HFFc6 (cell line): Measurements from ENCODE around the gene RHOXF2B. TPM values are rescaled to one million over a fixed set of nuclear protein-coding genes. Genes with fewer than 3 reads are reported as not detected.
"Not testable (repeated sequence)": the region's sequence is repeated elsewhere in the genome, so short reads cannot be mapped to it uniquely, and the experiment has no call there.

ENCODE experiments used
- DNase-seq: peaks from one replicate; pipeline ENCODE4 v3.0.0-alpha.2; 2018
- H3K27ac Mint-ChIP-seq: 2 replicates; pipeline ENCODE4 v1.8.0; 2020; ENCODE audit warnings: mild to moderate bottlenecking, mixed read lengths
- H3K27me3 Mint-ChIP-seq: 2 replicates; pipeline ENCODE4 v1.8.0; 2021; ENCODE audit warnings: mild to moderate bottlenecking, moderate library complexity, mixed read lengths; ENCODE audit not compliant: insufficient read depth
- H3K36me3 Mint-ChIP-seq: 2 replicates; pipeline ENCODE4 v1.8.0; 2021; ENCODE audit warnings: low read depth, mixed read lengths
- H3K4me1 Mint-ChIP-seq: 2 replicates; pipeline ENCODE4 v1.8.0; 2020; ENCODE audit warnings: low read depth, mixed read lengths
- H3K4me3 Mint-ChIP-seq: 2 replicates; pipeline ENCODE4 v1.8.0; 2020; ENCODE audit warnings: mild to moderate bottlenecking, moderate library complexity, mixed read lengths
- H3K9me3 Mint-ChIP-seq: 2 replicates; pipeline ENCODE4 v1.8.0; 2020; ENCODE audit warnings: mild to moderate bottlenecking, mixed read lengths
- total RNA-seq, 6 experiments: library from RNA; stranded (reverse); fragmentation: NEBNext Ultra II Directional; extraction: Animal tissue kit (Norgen Biotek cat#: 25700); gene quantifications; 2 replicates in 1 of 6; 3 replicates in 5 of 6; pipeline ENCODE4 v1.2.3, GENCODE V29; 2021
- TF ChIP-seq, protein P1 (sequence below): fragments of 200-600 bp; sonication (generic); IDR thresholded peaks from 2 replicates; pipeline ENCODE4 v1.5.0; 2021; ENCODE audit warnings: antibody characterized with exemption, mild to moderate bottlenecking

The RHOXF2B gene
- total RNA-seq, 6 experiments from 2014 or later, result not detected

DNA sequence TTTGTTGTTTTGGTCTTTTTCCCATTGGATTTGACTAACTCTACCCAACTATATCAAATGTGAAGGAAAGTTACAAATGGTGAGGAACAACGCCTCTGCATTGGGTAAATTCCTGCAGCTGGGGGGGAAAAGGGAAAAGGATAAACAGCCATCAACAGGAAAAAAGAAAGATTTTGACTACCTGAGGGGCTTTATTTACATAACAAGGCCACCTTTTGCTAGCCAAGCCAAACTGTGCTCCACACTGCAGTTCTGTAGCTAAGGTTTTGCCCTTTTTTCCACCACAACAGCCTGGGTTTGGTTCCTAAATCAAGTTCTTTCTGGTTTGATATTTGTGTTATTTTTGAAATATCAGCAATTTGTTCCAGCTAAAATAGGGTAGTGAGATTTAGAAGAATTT is 40.8 kb downstream of the RHOXF2B start:
- Mint-ChIP-seq H3K36me3 (no peaks in the 10 kb centered on the region), H3K9me3 (no peaks in the 10 kb centered on the region), H3K27ac (no peak overlapping the region), H3K27me3 (peaks cover 3% of the 10 kb centered on the region; the same call in 1 of the 2 replicates), H3K4me1 (no peaks in the 10 kb centered on the region), H3K4me3 (no peak overlapping the region)
- DNase-seq, result no peak
- TF ChIP-seq, protein P1, sequence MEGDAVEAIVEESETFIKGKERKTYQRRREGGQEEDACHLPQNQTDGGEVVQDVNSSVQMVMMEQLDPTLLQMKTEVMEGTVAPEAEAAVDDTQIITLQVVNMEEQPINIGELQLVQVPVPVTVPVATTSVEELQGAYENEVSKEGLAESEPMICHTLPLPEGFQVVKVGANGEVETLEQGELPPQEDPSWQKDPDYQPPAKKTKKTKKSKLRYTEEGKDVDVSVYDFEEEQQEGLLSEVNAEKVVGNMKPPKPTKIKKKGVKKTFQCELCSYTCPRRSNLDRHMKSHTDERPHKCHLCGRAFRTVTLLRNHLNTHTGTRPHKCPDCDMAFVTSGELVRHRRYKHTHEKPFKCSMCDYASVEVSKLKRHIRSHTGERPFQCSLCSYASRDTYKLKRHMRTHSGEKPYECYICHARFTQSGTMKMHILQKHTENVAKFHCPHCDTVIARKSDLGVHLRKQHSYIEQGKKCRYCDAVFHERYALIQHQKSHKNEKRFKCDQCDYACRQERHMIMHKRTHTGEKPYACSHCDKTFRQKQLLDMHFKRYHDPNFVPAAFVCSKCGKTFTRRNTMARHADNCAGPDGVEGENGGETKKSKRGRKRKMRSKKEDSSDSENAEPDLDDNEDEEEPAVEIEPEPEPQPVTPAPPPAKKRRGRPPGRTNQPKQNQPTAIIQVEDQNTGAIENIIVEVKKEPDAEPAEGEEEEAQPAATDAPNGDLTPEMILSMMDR, result no peak

- not testable (repeated sequence) for H3K9me3 Mint-ChIP-seq, DNase-seq, H3K27me3 Mint-ChIP-seq, H3K4me1 Mint-ChIP-seq, H3K4me3 Mint-ChIP-seq, H3K27ac Mint-ChIP-seq, H3K36me3 Mint-ChIP-seq
Observed at GRCh38 chrX:120035522-120036309, 41.8 kb downstream of the RHOXF2B start.

- no peaks in the 10 kb centered on the region for H3K36me3 Mint-ChIP-seq
- no peaks in the 10 kb centered on the region for H3K9me3 Mint-ChIP-seq
- TF ChIP-seq, protein P1, result no peak
- H3K4me1 Mint-ChIP-seq, result no peaks in the 10 kb centered on the region
- DNase-seq, result no peak
- no peak overlapping the region for H3K4me3 Mint-ChIP-seq
- H3K27ac Mint-ChIP-seq, result no peak overlapping the region
- no peaks in the 10 kb centered on the region; the same call in none of the 2 replicates for H3K27me3 Mint-ChIP-seq
Observed at GRCh38 chrX:120029354-120029753, 48.1 kb downstream of the RHOXF2B start.

- Mint-ChIP-seq H3K36me3 (no peaks in the 10 kb centered on the region), H3K4me3 (no peak overlapping the region), H3K9me3 (no peaks in the 10 kb centered on the region), H3K27me3 (peaks cover 5% of the 10 kb centered on the region), H3K4me1 (no peaks in the 10 kb centered on the region), H3K27ac (no peak overlapping the region)
- TF ChIP-seq, protein P1, result no peak
- no peak for DNase-seq
Observed at GRCh38 chrX:120023259-120023658, 54.2 kb downstream of the RHOXF2B start.

DNA sequence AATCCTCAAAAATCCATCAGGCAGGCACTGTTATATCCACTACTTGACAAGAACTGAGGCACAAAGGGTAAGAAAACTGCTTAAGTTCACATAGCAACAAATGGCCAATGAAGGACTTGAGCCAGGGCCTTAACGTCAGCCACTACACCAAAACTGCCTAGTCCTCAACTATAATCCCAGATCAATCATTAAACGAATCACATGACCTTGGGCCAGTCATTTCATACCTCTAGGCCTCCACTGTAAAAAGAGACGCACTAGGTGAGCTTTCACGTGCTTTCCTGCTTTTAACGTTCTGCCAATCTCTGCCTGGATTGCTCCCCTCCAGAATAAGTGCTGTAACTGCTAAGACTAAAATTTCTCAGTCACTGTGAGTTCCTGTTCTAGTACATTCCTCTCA is 54.7 kb downstream of the RHOXF2B start:
- no peaks in the 10 kb centered on the region for H3K36me3 Mint-ChIP-seq
- no peak overlapping the region for H3K4me3 Mint-ChIP-seq
- H3K9me3 Mint-ChIP-seq, result no peaks in the 10 kb centered on the region
- H3K27me3 Mint-ChIP-seq, result peaks cover 5% of the 10 kb centered on the region
- DNase-seq, result no peak
- no peak overlapping the region for H3K27ac Mint-ChIP-seq
- no peaks in the 10 kb centered on the region for H3K4me1 Mint-ChIP-seq
- TF ChIP-seq, protein P1, result no peak

Other genes with a start within 250 kb of the RHOXF2B start
- gene UPF3B, start 224.7 kb downstream of the RHOXF2B start, total RNA-seq, result 1 to 10 TPM; 5.1 to 7.2 (median 6.5) TPM
- gene RNF113A, start 206.0 kb downstream of the RHOXF2B start, total RNA-seq, result 10 to 100 TPM; 12.2 to 17.0 (median 14.9) TPM
- gene NDUFA1, start 205.9 kb downstream of the RHOXF2B start, total RNA-seq, result 100 to 1,000 TPM in 2 of 6 experiments, 10 to 100 TPM in 4; 70.0 to 114 (median 97.1) TPM
- gene AKAP14, start 181.8 kb downstream of the RHOXF2B start, total RNA-seq, result not detected
- gene NKAP, start 133.9 kb downstream of the RHOXF2B start, total RNA-seq, result 1 to 10 TPM; 5.7 to 7.5 (median 6.7) TPM
- gene RHOXF1, start 38.2 kb upstream of the RHOXF2B start, total RNA-seq, result not detected
- gene RHOXF2, start 80.9 kb upstream of the RHOXF2B start, total RNA-seq, result not detected
- 10 to 100 TPM in 3 of 6 experiments, 1 to 10 TPM in 3; 7.4 to 11.4 (median 10.1) TPM for gene ZBTB33, start 173.1 kb upstream of the RHOXF2B start, total RNA-seq
- under 1 TPM in 4 of 6 experiments, not detected in 2; 0.20 to 0.56 (median 0.33) TPM for gene TMEM255A, start 233.8 kb upstream of the RHOXF2B start, total RNA-seq